ENCODE data around the gene HSF2BP. TPM values are rescaled to one million over a fixed set of nuclear protein-coding genes. Genes with fewer than 3 reads are reported as not detected.
A peak's percentile ranks its signal among the peaks of the same experiment; 100 is the strongest.

HSF2BP gene
- total and polyA plus RNA-seq, 2 of the 8 experiments (the other 6 are each of a cell fraction or from before 2014, with no cell fraction given), result 0.51 to 0.93 TPM

DNA sequence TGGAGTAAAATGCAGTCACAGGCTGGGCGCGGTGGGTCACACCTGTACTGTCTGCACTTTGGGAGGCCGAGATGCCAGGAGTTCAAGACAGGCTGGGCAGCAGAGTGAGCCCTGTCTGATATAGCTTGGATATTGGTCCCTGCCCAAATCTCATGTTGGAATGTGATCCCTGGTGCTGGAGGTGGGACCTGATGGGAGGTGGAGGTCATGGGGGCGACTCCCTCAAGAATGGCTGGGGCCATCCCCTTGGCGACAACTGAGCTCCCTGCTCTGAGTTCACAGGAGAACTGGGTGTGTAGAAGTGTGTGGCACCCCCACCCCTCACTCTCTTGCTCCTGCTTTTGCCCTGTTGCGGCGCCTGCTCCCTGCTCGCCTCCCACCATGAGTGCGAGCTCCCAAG lies 48.2 kb upstream of the HSF2BP start:
- H3K23ac ChIP-seq (ENCODE audit: insufficient read length), result no peak overlapping the region
- FAIRE-seq (no peak), DNase-seq (ENCODE audit: low read depth in 1 of 2, low spot score in 2 of 2) (no peak)
- peak overlapping the region; percentile 53 for H3K4ac ChIP-seq (replicated peaks; ENCODE audit: insufficient read length, low read depth, low read length)
- no peak overlapping the region for H2BK15ac ChIP-seq (ENCODE audit: low read length)
- no peak overlapping the region for H2AK5ac ChIP-seq (ENCODE audit: low read depth, low read length)
- 89% methylated on average over 9 of the region's 9 CpGs; no CpG with 5 or more reads in 1 of the 2 experiments for WGBS, 2 experiments (ENCODE audit: extremely low coverage in 1 of 2, insufficient coverage in 1 of 2, insufficient read length in 1 of 2, insufficient replicate concordance in 2 of 2, low coverage in 1 of 2, low lambda C conversion rate in 2 of 2, missing lambda C conversion rate in 1 of 2)
- no peaks in the 10 kb centered on the region for H3K79me2 ChIP-seq (ENCODE audit: control insufficient read depth in 1 of 2, insufficient read depth in 2 of 2, low read length in 2 of 2)
- ChIA-PET CTCF (ENCODE audit: partially characterized antibody) (interaction anchor here (1.0 to 1.4 kb wide), 2 partner anchors 9 to 20 kb away, joined by 6 read pairs; no protein-coding TSS in a partner anchor), POLR2A (ENCODE audit: partially characterized antibody) (interaction anchor here (0.8 kb wide), 1 partner anchor 11 kb away, joined by 3 read pairs; the partner anchor contains the start of gene PDXK)
- H3K14ac ChIP-seq (ENCODE audit: insufficient read length), result no peak overlapping the region
- no peak overlapping the region for H4K91ac ChIP-seq (replicated peaks; ENCODE audit: insufficient read length, low read length)
- no peaks in the 10 kb centered on the region for H3K27me3 ChIP-seq (replicated peaks in 1 of 4; ENCODE audit: control insufficient read depth in 3 of 4, extremely low read depth in 1 of 4, insufficient read depth in 3 of 4, low read length in 3 of 4)
- H3K36me3 ChIP-seq (ENCODE audit: control insufficient read depth in 2 of 4, insufficient read depth in 4 of 4, low read length in 3 of 4), result no peaks in the 10 kb centered on the region
- H3K9me3 ChIP-seq (ENCODE audit: insufficient read depth in 2 of 2, low read depth in 1 of 2, low read length in 1 of 2), result no peaks in the 10 kb centered on the region
- H3K27ac ChIP-seq (ENCODE audit: low read depth, low read length), result no peak overlapping the region
- H3K4me1 ChIP-seq (replicated peaks in 1 of 4; ENCODE audit: control insufficient read depth in 3 of 4, insufficient read depth in 4 of 4, low read length in 3 of 4), result peaks cover 0 to 16% (median 8%) of the 10 kb centered on the region in 4 experiments; a peak in 6 of 7 replicates
- H2BK20ac ChIP-seq (ENCODE audit: low read length), result no peak overlapping the region
- TF ChIP-seq SP4 (IDR thresholded peaks at IDR 0.05; ENCODE audit: low read length), result no peak
- TF ChIP-seq BACH1 (IDR thresholded peaks at IDR 0.05; ENCODE audit: low read length), result no peak
- TF ChIP-seq PHF8 (conservative IDR thresholded peaks at IDR 0.05; ENCODE audit: low read depth, low read length), result no peak
- TF ChIP-seq JUN (IDR thresholded peaks at IDR 0.05; ENCODE audit: low read depth, low read length), result no peak
- TF ChIP-seq HDAC6 (IDR thresholded peaks at IDR 0.05; ENCODE audit: low read depth, low read length), result no peak
- TF ChIP-seq EP300 (IDR thresholded peaks at IDR 0.05; ENCODE audit: borderline replicate concordance in 1 of 2, low read depth in 2 of 2, low read length in 2 of 2), result no peak
- TF ChIP-seq FOSL1 (IDR thresholded peaks at IDR 0.05; ENCODE audit: insufficient read depth, low read depth, low read length), result no peak
- no peak for TF ChIP-seq TBP (IDR thresholded peaks at IDR 0.05; ENCODE audit: low read depth, low read length)
- TF ChIP-seq POLR2AphosphoS5 (IDR thresholded peaks at IDR 0.05; ENCODE audit: low read depth, low read length), result no peak
- no peak for TF ChIP-seq KDM5A (IDR thresholded peaks at IDR 0.05; ENCODE audit: low read length)
- no peak for TF ChIP-seq BRCA1 (IDR thresholded peaks at IDR 0.05; ENCODE audit: low read depth, low read length)
- TF ChIP-seq SUZ12 (IDR thresholded peaks at IDR 0.05; ENCODE audit: low read length), result no peak
- H4K5ac ChIP-seq (ENCODE audit: insufficient read length, low read depth, low read length), result no peak overlapping the region
- no peak overlapping the region for H3K4me3 ChIP-seq (ENCODE audit: extremely low read depth in 1 of 4, insufficient read depth in 2 of 4, low read depth in 3 of 4, low read length in 4 of 4)
- no peak overlapping the region for H3K56ac ChIP-seq (replicated peaks; ENCODE audit: insufficient read length, low read depth, low read length)
- H3K23me2 ChIP-seq (ENCODE audit: low read depth, low read length), result no peaks in the 10 kb centered on the region
- H3K79me1 ChIP-seq (ENCODE audit: low read depth, low read length), result no peaks in the 10 kb centered on the region
- no peak overlapping the region for H3K9ac ChIP-seq (replicated peaks in 1 of 4; ENCODE audit: extremely low read depth in 1 of 4, low read depth in 3 of 4, low read length in 3 of 4)
- no peaks in the 10 kb centered on the region for H4K20me1 ChIP-seq (replicated peaks in 1 of 2; ENCODE audit: control insufficient read depth in 1 of 2, insufficient read depth in 2 of 2, low read length in 2 of 2)
- no peak overlapping the region for H2BK120ac ChIP-seq (replicated peaks; ENCODE audit: low read depth, low read length)
- no peak overlapping the region for H4K8ac ChIP-seq (ENCODE audit: extremely low read depth, insufficient read depth, low read length)
- no peak overlapping the region for H3K4me2 ChIP-seq (ENCODE audit: insufficient read depth in 1 of 2, low read depth in 2 of 2, low read length in 2 of 2)
- no peak overlapping the region for H3K18ac ChIP-seq (ENCODE audit: extremely low read depth, low read length)
- no peak overlapping the region for H2BK5ac ChIP-seq (ENCODE audit: low read depth, low read length)
- H2BK12ac ChIP-seq (ENCODE audit: low read depth, low read length), result 0 out of 2 replicates have a peak overlapping the region, but pooled peaks have one; percentile 17
- no peak overlapping the region for H2AFZ ChIP-seq (ENCODE audit: low read length)
